ENCODE measurements around the gene METTL8. TPM values are rescaled to one million over a fixed set of nuclear protein-coding genes. Genes with fewer than 3 reads are reported as not detected.
"Not testable (repeated sequence)": the region's sequence is repeated elsewhere in the genome, so short reads cannot be mapped to it uniquely, and the experiment has no call there.

The METTL8 gene
- total RNA-seq, 2 experiments from 2014 or later: 13.6 to 20.0 TPM

- peaks cover 15% of the 10 kb centered on the region for H3K4me1 Mint-ChIP-seq
- CTCF ChIA-PET: interaction anchor here (0.7 to 2.9 kb wide), 22 partner anchors 9 to 489 kb away, joined by 3 to 49 read pairs (median 4); partner anchors contain the start of genes DCAF17, GORASP2, METTL8 and TLK1
- POLR2A ChIA-PET: interaction anchor here (1.4 to 1.6 kb wide), 6 partner anchors 18 to 487 kb away, joined by 3 to 13 read pairs (median 6); partner anchors contain the start of genes DCAF17, GORASP2 and METTL8
- H3K9me3 Mint-ChIP-seq: no peaks in the 10 kb centered on the region
- no peak overlapping the region for H3K4me3 Mint-ChIP-seq
- no peak overlapping the region for H3K27ac Mint-ChIP-seq
- peaks cover 6% of the 10 kb centered on the region for H3K36me3 Mint-ChIP-seq (ENCODE audit: low read depth)
- peak; percentile 81 for DNase-seq
- H3K27me3 Mint-ChIP-seq: no peaks in the 10 kb centered on the region
These were observed 17.5 kb downstream of the METTL8 start for GRCh38 chr2:171416009-171416926.

- H3K4me1 Mint-ChIP-seq: peaks cover 12% of the 10 kb centered on the region
- H3K27ac Mint-ChIP-seq; H3K9me3 Mint-ChIP-seq; H3K4me3 Mint-ChIP-seq; H3K36me3 Mint-ChIP-seq (ENCODE audit: low read depth); POLR2A ChIA-PET; H3K27me3 Mint-ChIP-seq; DNase-seq: not testable (repeated sequence)
- CTCF ChIA-PET: interaction anchor here (0.7 to 2.9 kb wide), 3 partner anchors 163 to 485 kb away, joined by 3 to 20 read pairs (median 3); partner anchors contain the start of gene GORASP2
These were observed 19.1 kb downstream of the METTL8 start for GRCh38 chr2:171414645-171415044.

- no peak overlapping the region for H3K4me3 Mint-ChIP-seq
- DNase-seq: no peak
- POLR2A ChIA-PET: no interaction called here
- H3K4me1 Mint-ChIP-seq: peaks cover 12% of the 10 kb centered on the region
- H3K36me3 Mint-ChIP-seq (ENCODE audit: low read depth): peaks cover 2% of the 10 kb centered on the region
- no peaks in the 10 kb centered on the region for H3K27me3 Mint-ChIP-seq
- H3K9me3 Mint-ChIP-seq: no peaks in the 10 kb centered on the region
- CTCF ChIA-PET: interaction anchor here (0.7 kb wide), 1 partner anchor 1225 kb away, joined by 3 read pairs; no protein-coding TSS in a partner anchor
- no peak overlapping the region for H3K27ac Mint-ChIP-seq
These were observed 21.1 kb downstream of the METTL8 start for GRCh38 chr2:171412571-171413175.

- H3K36me3 Mint-ChIP-seq (ENCODE audit: low read depth): peaks cover 2% of the 10 kb centered on the region
- DNase-seq: no peak
- no peak overlapping the region for H3K4me3 Mint-ChIP-seq
- CTCF ChIA-PET: no interaction called here
- POLR2A ChIA-PET: no interaction called here
- peaks cover 13% of the 10 kb centered on the region for H3K4me1 Mint-ChIP-seq
- no peak overlapping the region for H3K27ac Mint-ChIP-seq
- no peaks in the 10 kb centered on the region for H3K27me3 Mint-ChIP-seq
- H3K9me3 Mint-ChIP-seq: no peaks in the 10 kb centered on the region
These were observed 21.9 kb downstream of the METTL8 start for GRCh38 chr2:171411791-171412483.

GRCh38 chr2:171411214-171411613 lies 22.6 kb downstream of the METTL8 start:
- no peak overlapping the region for H3K4me3 Mint-ChIP-seq
- H3K9me3 Mint-ChIP-seq: no peaks in the 10 kb centered on the region
- H3K4me1 Mint-ChIP-seq: peaks cover 14% of the 10 kb centered on the region
- DNase-seq: no peak
- no peaks in the 10 kb centered on the region for H3K27me3 Mint-ChIP-seq
- H3K27ac Mint-ChIP-seq: no peak overlapping the region
- CTCF ChIA-PET: interaction anchor here (0.9 to 1.6 kb wide), 4 partner anchors 248 to 482 kb away, joined by 3 to 6 read pairs (median 3); partner anchors contain the start of gene GORASP2
- H3K36me3 Mint-ChIP-seq (ENCODE audit: low read depth): peaks cover 2% of the 10 kb centered on the region
- POLR2A ChIA-PET: no interaction called here

- H3K36me3 Mint-ChIP-seq (ENCODE audit: low read depth): peaks cover 3% of the 10 kb centered on the region
- ChIA-PET POLR2A (no interaction called here), CTCF (interaction anchor here (0.9 to 1.6 kb wide), 4 partner anchors 247 to 481 kb away, joined by 3 to 6 read pairs (median 3); partner anchors contain the start of gene GORASP2)
- no peak overlapping the region for H3K27ac Mint-ChIP-seq
- no peak for DNase-seq
- no peaks in the 10 kb centered on the region for H3K9me3 Mint-ChIP-seq
- H3K4me1 Mint-ChIP-seq: peaks cover 11% of the 10 kb centered on the region
- no peaks in the 10 kb centered on the region for H3K27me3 Mint-ChIP-seq
- H3K4me3 Mint-ChIP-seq: no peak overlapping the region
These were observed 23.2 kb downstream of the METTL8 start for GRCh38 chr2:171410624-171411023.

- no peak for DNase-seq
- H3K27me3 Mint-ChIP-seq: no peaks in the 10 kb centered on the region
- H3K4me3 Mint-ChIP-seq: no peak overlapping the region
- no peaks in the 10 kb centered on the region for H3K9me3 Mint-ChIP-seq
- H3K27ac Mint-ChIP-seq: no peak overlapping the region
- ChIA-PET CTCF (interaction anchor here (1.5 to 1.6 kb wide), 2 partner anchors 437 to 481 kb away, joined by 3 to 6 read pairs; partner anchors contain the start of gene GORASP2), POLR2A (no interaction called here)
- peaks cover 15% of the 10 kb centered on the region for H3K4me1 Mint-ChIP-seq
- peaks cover 8% of the 10 kb centered on the region for H3K36me3 Mint-ChIP-seq (ENCODE audit: low read depth)
These were observed 23.7 kb downstream of the METTL8 start for GRCh38 chr2:171410101-171410500.

- POLR2A ChIA-PET: no interaction called here
- H3K36me3 Mint-ChIP-seq (ENCODE audit: low read depth): peaks cover 12% of the 10 kb centered on the region
- CTCF ChIA-PET: interaction anchor here (1.6 kb wide), 1 partner anchor 480 kb away, joined by 6 read pairs; the partner anchor contains the start of gene GORASP2
- H3K4me3 Mint-ChIP-seq: peak overlapping the region; percentile 45
- H3K27me3 Mint-ChIP-seq: no peaks in the 10 kb centered on the region
- H3K4me1 Mint-ChIP-seq: peaks cover 19% of the 10 kb centered on the region
- no peaks in the 10 kb centered on the region for H3K9me3 Mint-ChIP-seq
- H3K27ac Mint-ChIP-seq: no peak overlapping the region
- no peak for DNase-seq
These were observed 24.3 kb downstream of the METTL8 start for GRCh38 chr2:171409436-171409971.

GRCh38 chr2:171407676-171408044 lies 26.1 kb downstream of the METTL8 start:
- Mint-ChIP-seq H3K36me3 (ENCODE audit: low read depth) (peaks cover 12% of the 10 kb centered on the region), H3K4me1 (peaks cover 28% of the 10 kb centered on the region), H3K9me3 (peaks cover 2% of the 10 kb centered on the region), H3K27ac (no peak overlapping the region), H3K4me3 (no peak overlapping the region), H3K27me3 (no peaks in the 10 kb centered on the region)
- no peak for DNase-seq
- ChIA-PET POLR2A (no interaction called here), CTCF (interaction anchor here (1.6 kb wide), 1 partner anchor 8 kb away, joined by 3 read pairs; no protein-coding TSS in a partner anchor)

- H3K27me3 Mint-ChIP-seq: no peaks in the 10 kb centered on the region
- CTCF ChIA-PET: interaction anchor here (1.6 kb wide), 1 partner anchor 9 kb away, joined by 3 read pairs; no protein-coding TSS in a partner anchor
- peaks cover 12% of the 10 kb centered on the region for H3K36me3 Mint-ChIP-seq (ENCODE audit: low read depth)
- H3K9me3 Mint-ChIP-seq: peaks cover 3% of the 10 kb centered on the region
- DNase-seq: no peak
- peaks cover 28% of the 10 kb centered on the region for H3K4me1 Mint-ChIP-seq
- no peak overlapping the region for H3K4me3 Mint-ChIP-seq
- POLR2A ChIA-PET: no interaction called here
- no peak overlapping the region for H3K27ac Mint-ChIP-seq
These were observed 26.6 kb downstream of the METTL8 start for GRCh38 chr2:171407030-171407675.

- no peak overlapping the region for H3K27ac Mint-ChIP-seq
- H3K4me3 Mint-ChIP-seq: no peak overlapping the region
- H3K27me3 Mint-ChIP-seq: no peaks in the 10 kb centered on the region
- DNase-seq: no peak
- peaks cover 28% of the 10 kb centered on the region for H3K4me1 Mint-ChIP-seq
- POLR2A ChIA-PET: no interaction called here
- peaks cover 12% of the 10 kb centered on the region for H3K9me3 Mint-ChIP-seq
- CTCF ChIA-PET: no interaction called here
- peaks cover 16% of the 10 kb centered on the region for H3K36me3 Mint-ChIP-seq (ENCODE audit: low read depth)
These were observed 27.7 kb downstream of the METTL8 start for GRCh38 chr2:171406044-171406443.

- Mint-ChIP-seq H3K9me3 (peaks cover 12% of the 10 kb centered on the region), H3K36me3 (ENCODE audit: low read depth) (peaks cover 16% of the 10 kb centered on the region), H3K4me1 (peaks cover 27% of the 10 kb centered on the region), H3K4me3 (no peak overlapping the region), H3K27me3 (no peaks in the 10 kb centered on the region), H3K27ac (no peak overlapping the region)
- ChIA-PET POLR2A (no interaction called here), CTCF (interaction anchor here (0.6 kb wide), 1 partner anchor 8 kb away, joined by 4 read pairs; no protein-coding TSS in a partner anchor)
- DNase-seq: no peak
These were observed 28.2 kb downstream of the METTL8 start for GRCh38 chr2:171405546-171405945.
